Endothelial cell of umbilical vein (primary cell): ENCODE results near the gene PHF1. TPM values are rescaled to one million over a fixed set of nuclear protein-coding genes. Genes with fewer than 3 reads are reported as not detected.
A peak's percentile ranks its signal among the peaks of the same experiment; 100 is the strongest.
"Not testable (repeated sequence)": the region's sequence is repeated elsewhere in the genome, so short reads cannot be mapped to it uniquely, and the experiment has no call there.

Source experiments
- BruUV-seq: library from RNA; stranded (reverse); fragments of 400-500 nt; replicated peaks from 2 replicates; lab custom pipeline; 2021; lab: Mats Ljungman, UMichigan
- CTCF ChIA-PET: fragments of 300-600, 350-600 bp; sonication (Branson Sonifier 250); formaldehyde crosslinking; loops from one replicate; lab custom pipeline; 2021; ENCODE audit warnings: antibody characterized with exemption, inconsistent platforms; lab: Charles Lee
- POLR2A ChIA-PET: fragments of 300-600, 350-600 bp; sonication (Branson Sonifier 250); formaldehyde crosslinking; loops from one replicate; lab custom pipeline; 2021; ENCODE audit warnings: antibody characterized with exemption, inconsistent platforms; lab: Charles Lee
- DNase-seq: peaks from one replicate; pipeline ENCODE4 v3.0.0-alpha.2; 2011; ENCODE audit warnings: low read depth, low spot score
- FAIRE-seq: peaks from 2 replicates; lab custom pipeline; 2011; peaks lifted over from hg19 to GRCh38; lab: Jason Lieb, UNC
- H2AFZ ChIP-seq: 2 replicates; pipeline ENCODE4 v1.6.0; 2012; ENCODE audit warnings: low read depth, low read length, control low read depth, inconsistent platforms
- H3K27ac ChIP-seq: 2 replicates; pipeline ENCODE4 v1.5.1; 2011; ENCODE audit warnings: low read depth, mild to moderate bottlenecking, control low read depth, low read length, moderate library complexity; ENCODE audit not compliant: insufficient read depth
- H3K27me3 ChIP-seq, 2 experiments: 2 replicates each; pipeline versions ENCODE4 v1.6.0 to v1.6.1; 2011; ENCODE audit warnings: low read length in 2 of 2, mixed read lengths in 1 of 2; ENCODE audit not compliant: control insufficient read depth in 2 of 2, insufficient read depth in 2 of 2
- H3K36me3 ChIP-seq, 2 experiments: 2 replicates in 1 of 2; 3 replicates in 1 of 2; pipeline ENCODE4 v1.5.1; 2011; ENCODE audit warnings: low read length in 2 of 2, mild to moderate bottlenecking in 1 of 2, moderate library complexity in 1 of 2; ENCODE audit not compliant: control insufficient read depth in 2 of 2, insufficient read depth in 2 of 2; ENCODE audit errors: extremely low read depth in 1 of 2
- H3K4me1 ChIP-seq: 3 replicates; pipeline ENCODE4 v1.5.1; 2011; ENCODE audit warnings: mild to moderate bottlenecking, low read length; ENCODE audit not compliant: control insufficient read depth, insufficient read depth; ENCODE audit errors: extremely low read depth
- H3K4me2 ChIP-seq: 2 replicates; pipeline ENCODE4 v1.6.1; 2011; ENCODE audit warnings: low read length, control low read depth, mixed read lengths; ENCODE audit not compliant: insufficient read depth
- H3K4me3 ChIP-seq, 3 experiments: fragments of 200-600 bp in 1 of 3; sonication (generic), shearing (Covaris generic) in 1 of 3; replicated peaks in 1 of 3; 2 replicates each; pipeline ENCODE4 v1.5.1; 2011 to 2016; ENCODE audit warnings: control low read depth in 3 of 3, low read length in 3 of 3, mild to moderate bottlenecking in 2 of 3, inconsistent platforms in 1 of 3, low read depth in 1 of 3, moderate library complexity in 1 of 3; ENCODE audit not compliant: insufficient read depth in 1 of 3
- H3K79me2 ChIP-seq: 2 replicates; pipeline ENCODE4 v1.6.0; 2012; ENCODE audit warnings: low read length, inconsistent platforms; ENCODE audit not compliant: control insufficient read depth, insufficient read depth
- H3K9ac ChIP-seq: replicated peaks from 2 replicates; pipeline ENCODE3; 2011; ENCODE audit warnings: low read length, control low read depth; ENCODE audit not compliant: insufficient read depth; ENCODE audit errors: extremely low read depth
- H3K9me1 ChIP-seq: replicated peaks from 3 replicates; pipeline ENCODE4 v1.6.0; 2011; ENCODE audit warnings: mild to moderate bottlenecking, low read length; ENCODE audit not compliant: control insufficient read depth, insufficient read depth; ENCODE audit errors: extremely low read depth
- H3K9me3 ChIP-seq: replicated peaks from 2 replicates; pipeline ENCODE4 v1.5.1; 2012; ENCODE audit warnings: low read length, inconsistent platforms; ENCODE audit not compliant: control insufficient read depth, insufficient read depth
- H4K20me1 ChIP-seq: replicated peaks from 2 replicates; pipeline ENCODE3; 2011; ENCODE audit warnings: mild to moderate bottlenecking, low read length; ENCODE audit not compliant: control insufficient read depth, insufficient read depth; ENCODE audit errors: extremely low read depth
- dilution Hi-C: fragments of 300-500 bp; cut with MboI; formaldehyde crosslinking; loops from one replicate; pipeline ENCODE4 v1.15.0; 2019; ENCODE audit warnings: low sequenced_read_pairs; ENCODE audit not compliant: extremely low pct_ligation_motif_present
- intact Hi-C: fragments of 100-400 bp; cut with micrococcal nuclease; formaldehyde crosslinking; loops from one replicate; pipeline ENCODE4 v1.10.0; 2022
- polyA plus RNA-seq, 4 experiments: library from polyadenylated mRNA; depleted of rRNA in 3 of 4; stranded (reverse) in 3 of 4; unstranded in 1 of 4; fragments of >200 nt; gene quantifications; 2 replicates each; pipeline versions ENCODE4 v1.2.1 to v1.2.3, GENCODE V29; 2011 to 2012; ENCODE audit warnings: missing spikeins in 1 of 4
- total RNA-seq: library from RNA; stranded (reverse); gene quantifications from 2 replicates; pipeline ENCODE4 v1.2.3, GENCODE V29; 2021

Gene PHF1
- total and polyA plus RNA-seq, 2 donors (not counting 3 experiments of a cell fraction or from before 2014, with no cell fraction given): 32.5 to 53.1 TPM

DNA sequence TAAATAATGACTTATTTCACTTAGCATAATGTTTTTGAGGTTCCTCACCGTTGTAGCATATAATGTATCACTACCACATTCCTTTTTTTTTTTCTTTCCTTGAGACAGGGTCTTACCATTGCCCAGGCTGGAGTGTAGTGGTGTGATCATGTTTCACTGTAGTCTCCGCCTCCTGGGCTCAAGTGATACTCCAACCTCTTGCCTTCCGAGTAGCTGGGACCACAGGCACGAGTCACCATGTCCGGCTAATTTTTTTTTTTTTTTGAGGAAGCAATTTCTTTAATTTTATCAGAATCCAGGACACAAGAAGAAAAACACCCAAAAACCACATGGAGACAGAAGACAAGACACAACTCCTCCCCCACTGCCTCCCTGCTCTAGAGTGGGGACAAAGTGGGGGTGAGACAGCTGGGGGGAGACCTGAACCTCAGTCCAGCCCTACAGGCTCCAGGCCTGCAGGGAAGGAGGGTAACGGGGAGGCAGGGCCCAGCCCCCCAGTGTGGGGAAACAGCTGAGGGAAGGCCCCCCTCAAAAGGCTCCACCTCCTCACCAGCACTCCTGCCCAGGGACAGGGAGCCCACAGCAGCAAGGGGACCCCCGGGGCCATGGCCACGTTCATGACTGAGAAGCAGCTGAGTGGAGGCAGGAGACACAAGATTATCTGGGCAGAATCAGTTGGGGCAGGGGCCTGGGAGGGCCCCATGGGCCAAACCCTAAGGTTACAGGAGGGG lies 46.2 kb upstream of the PHF1 start:
- H3K79me2 ChIP-seq, H3K36me3 ChIP-seq, H3K9me3 ChIP-seq, H3K4me3 ChIP-seq, H3K9me1 ChIP-seq, dilution Hi-C loops, BruUV-seq, H3K9ac ChIP-seq, H3K4me1 ChIP-seq, H2AFZ ChIP-seq, H4K20me1 ChIP-seq, FAIRE-seq, H3K4me2 ChIP-seq, intact Hi-C loops, H3K27ac ChIP-seq: not testable (repeated sequence)
- ChIA-PET CTCF (interaction anchor here (1.0 to 2.3 kb wide), 2 partner anchors 19 to 238 kb away, joined by 3 to 9 read pairs; no protein-coding TSS in a partner anchor), POLR2A (interaction anchor here (0.6 kb wide), 1 partner anchor 1475 kb away, joined by 3 read pairs; no protein-coding TSS in a partner anchor)
- DNase-seq: peak; percentile 7
- H3K27me3 ChIP-seq: peaks cover 11 to 14% of the 10 kb centered on the region in 2 experiments

DNA sequence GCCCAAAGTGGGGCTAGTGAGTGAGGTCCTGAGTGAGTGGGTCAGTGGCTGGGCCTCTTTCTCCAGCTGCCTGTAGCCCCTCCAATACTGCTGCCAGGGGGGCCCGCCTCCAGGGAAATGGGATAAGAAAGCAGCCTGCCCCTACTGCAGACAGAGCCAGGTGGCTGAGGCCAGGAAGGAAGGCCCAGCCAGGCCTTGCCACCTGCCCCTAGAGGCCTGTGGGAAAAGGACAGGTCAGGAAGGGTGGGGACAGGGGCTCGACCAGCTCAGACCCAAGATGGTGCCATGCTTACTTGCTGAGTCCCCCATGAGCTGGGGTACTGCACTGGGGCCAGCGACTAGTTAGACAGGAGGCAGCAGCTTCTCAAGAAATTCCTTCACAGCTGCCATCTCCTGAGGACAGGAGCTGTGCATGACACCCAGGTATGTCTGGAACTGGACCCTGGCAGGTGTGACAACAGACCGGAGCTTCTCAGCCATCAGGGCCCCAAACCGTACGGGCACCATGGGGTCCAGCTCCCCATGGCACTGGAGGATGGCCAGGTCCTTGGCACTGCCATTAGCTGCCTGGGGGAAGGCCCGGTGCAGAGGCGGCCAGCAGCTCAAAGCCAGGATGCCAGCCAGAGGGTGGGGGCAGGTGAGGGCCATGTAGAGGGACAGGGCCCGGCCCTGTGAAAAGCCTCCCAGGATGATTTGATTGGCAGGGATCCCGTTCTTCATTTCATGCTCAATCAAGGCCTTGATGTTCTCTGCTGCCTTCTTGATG lies 45.4 kb upstream of the PHF1 start:
- dilution Hi-C loops: not testable (repeated sequence)

More for the DNA sequence above, 45.4 kb upstream of the PHF1 start:
- H3K27ac ChIP-seq, H2AFZ ChIP-seq, H3K36me3 ChIP-seq, H3K9me3 ChIP-seq, H3K4me3 ChIP-seq, FAIRE-seq, H3K9ac ChIP-seq, H3K27me3 ChIP-seq, DNase-seq, H3K4me2 ChIP-seq, H3K9me1 ChIP-seq, H3K4me1 ChIP-seq, POLR2A ChIA-PET, BruUV-seq, intact Hi-C loops, H3K79me2 ChIP-seq, H4K20me1 ChIP-seq: not testable (repeated sequence)
- CTCF ChIA-PET: interaction anchor here (2.3 kb wide), 1 partner anchor 20 kb away, joined by 9 read pairs; no protein-coding TSS in a partner anchor
